Measurements from ENCODE around the gene C12orf60. TPM values are rescaled to one million over a fixed set of nuclear protein-coding genes. Genes with fewer than 3 reads are reported as not detected.

C12orf60 gene
- total RNA-seq, 2 donors from 2014 or later: 2.5 to 3.3 TPM

DNA sequence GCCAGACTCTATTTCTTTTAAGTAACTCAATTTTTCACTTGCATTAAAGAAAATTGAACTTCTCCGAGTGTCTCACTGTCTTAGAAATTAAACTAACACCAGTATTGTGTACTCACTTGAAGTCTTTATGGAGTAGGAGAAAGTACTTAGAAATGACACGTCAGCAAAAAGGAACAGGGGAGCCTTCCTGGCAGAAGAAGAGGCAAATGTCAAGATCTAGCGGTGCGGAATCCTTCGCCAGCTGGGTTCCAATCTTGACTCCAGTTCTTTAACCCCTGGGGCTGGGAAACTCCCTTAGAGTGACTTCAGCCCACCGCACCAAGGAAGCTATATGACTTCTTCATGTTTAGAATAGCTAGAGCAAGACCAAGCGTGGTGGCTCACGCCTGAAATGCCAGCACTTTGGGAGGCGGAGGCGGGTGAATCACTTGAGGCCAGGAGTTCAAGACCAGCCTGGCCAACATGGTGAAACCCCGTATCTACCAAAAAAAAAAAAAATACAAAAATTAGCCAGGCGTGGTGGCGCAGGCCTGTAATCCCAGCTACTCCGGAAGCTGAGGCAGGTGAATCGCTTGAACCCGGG is 34.6 kb upstream of the C12orf60 start:
- Mint-ChIP-seq H3K27me3 (ENCODE audit: insufficient read depth) (no peaks in the 10 kb centered on the region), H3K27ac (peak overlapping the region; percentile 99), H3K4me3 (peak overlapping the region; percentile 93), H3K9me3 (peaks cover 13% of the 10 kb centered on the region), H3K4me1 (peaks cover 12% of the 10 kb centered on the region), H3K36me3 (ENCODE audit: low read depth) (peaks cover 28% of the 10 kb centered on the region)
- Histone ChIP-seq H3K27ac (ENCODE audit: low read depth, low read length) (no peak overlapping the region), H3K36me3 (ENCODE audit: control insufficient read depth, insufficient read depth, low read length) (no peaks in the 10 kb centered on the region), H3K9ac (ENCODE audit: extremely low read depth, low read length, poor library complexity, severe bottlenecking) (peak overlapping the region; percentile 78), H3K4me3 (ENCODE audit: low read length) (peak overlapping the region; percentile 97), H3K9me3 (ENCODE audit: control insufficient read depth, low read length) (peaks cover 9% of the 10 kb centered on the region), H3K27me3 (ENCODE audit: control insufficient read depth, insufficient read depth, low read length, poor library complexity, severe bottlenecking) (no peaks in the 10 kb centered on the region), H3K4me1 (ENCODE audit: control insufficient read depth, insufficient read depth, low read length) (no peaks in the 10 kb centered on the region)
- WGBS, 2 experiments (ENCODE audit: insufficient coverage in 1 of 2, insufficient read length in 1 of 2): 43 to 87% methylated on average over 9 to 16 of the region's 16 CpGs
- peak; percentile 79 for DNase-seq
- TF ChIP-seq, protein P1, sequence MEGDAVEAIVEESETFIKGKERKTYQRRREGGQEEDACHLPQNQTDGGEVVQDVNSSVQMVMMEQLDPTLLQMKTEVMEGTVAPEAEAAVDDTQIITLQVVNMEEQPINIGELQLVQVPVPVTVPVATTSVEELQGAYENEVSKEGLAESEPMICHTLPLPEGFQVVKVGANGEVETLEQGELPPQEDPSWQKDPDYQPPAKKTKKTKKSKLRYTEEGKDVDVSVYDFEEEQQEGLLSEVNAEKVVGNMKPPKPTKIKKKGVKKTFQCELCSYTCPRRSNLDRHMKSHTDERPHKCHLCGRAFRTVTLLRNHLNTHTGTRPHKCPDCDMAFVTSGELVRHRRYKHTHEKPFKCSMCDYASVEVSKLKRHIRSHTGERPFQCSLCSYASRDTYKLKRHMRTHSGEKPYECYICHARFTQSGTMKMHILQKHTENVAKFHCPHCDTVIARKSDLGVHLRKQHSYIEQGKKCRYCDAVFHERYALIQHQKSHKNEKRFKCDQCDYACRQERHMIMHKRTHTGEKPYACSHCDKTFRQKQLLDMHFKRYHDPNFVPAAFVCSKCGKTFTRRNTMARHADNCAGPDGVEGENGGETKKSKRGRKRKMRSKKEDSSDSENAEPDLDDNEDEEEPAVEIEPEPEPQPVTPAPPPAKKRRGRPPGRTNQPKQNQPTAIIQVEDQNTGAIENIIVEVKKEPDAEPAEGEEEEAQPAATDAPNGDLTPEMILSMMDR (conservative IDR thresholded peaks at IDR 0.05): no peak

GRCh38 chr12:14769466-14769968 is 34.0 kb upstream of the C12orf60 start:
- Histone ChIP-seq H3K4me3 (ENCODE audit: low read length) (peak overlapping the region; percentile 97), H3K9ac (ENCODE audit: extremely low read depth, low read length, poor library complexity, severe bottlenecking) (peak overlapping the region; percentile 78), H3K9me3 (ENCODE audit: control insufficient read depth, low read length) (peaks cover 9% of the 10 kb centered on the region), H3K27ac (ENCODE audit: low read depth, low read length) (no peak overlapping the region), H3K36me3 (ENCODE audit: control insufficient read depth, insufficient read depth, low read length) (no peaks in the 10 kb centered on the region), H3K4me1 (ENCODE audit: control insufficient read depth, insufficient read depth, low read length) (no peaks in the 10 kb centered on the region), H3K27me3 (ENCODE audit: control insufficient read depth, insufficient read depth, low read length, poor library complexity, severe bottlenecking) (no peaks in the 10 kb centered on the region)
- peak; percentile 93 for DNase-seq
- Mint-ChIP-seq H3K9me3 (peaks cover 13% of the 10 kb centered on the region), H3K27me3 (ENCODE audit: insufficient read depth) (no peaks in the 10 kb centered on the region), H3K4me3 (peak overlapping the region; percentile 93), H3K36me3 (ENCODE audit: low read depth) (peaks cover 28% of the 10 kb centered on the region), H3K4me1 (peaks cover 12% of the 10 kb centered on the region), H3K27ac (peak overlapping the region; percentile 99)
- WGBS, 2 experiments (ENCODE audit: insufficient coverage in 1 of 2, insufficient read length in 1 of 2): 3 to 14% methylated on average over 9 to 26 of the region's 26 CpGs
- TF ChIP-seq, protein P1 (conservative IDR thresholded peaks at IDR 0.05): no peak

GRCh38 chr12:14769969-14770495 is 33.4 kb upstream of the C12orf60 start:
- H3K27me3 Mint-ChIP-seq (ENCODE audit: insufficient read depth): no peaks in the 10 kb centered on the region
- Histone ChIP-seq H3K4me3 (ENCODE audit: low read length) (peak overlapping the region; percentile 97), H3K27ac (ENCODE audit: low read depth, low read length) (peak overlapping the region; percentile 74), H3K4me1 (ENCODE audit: control insufficient read depth, insufficient read depth, low read length) (no peaks in the 10 kb centered on the region), H3K9ac (ENCODE audit: extremely low read depth, low read length, poor library complexity, severe bottlenecking) (peak overlapping the region; percentile 78), H3K27me3 (ENCODE audit: control insufficient read depth, insufficient read depth, low read length, poor library complexity, severe bottlenecking) (no peaks in the 10 kb centered on the region), H3K36me3 (ENCODE audit: control insufficient read depth, insufficient read depth, low read length) (no peaks in the 10 kb centered on the region), H3K9me3 (ENCODE audit: control insufficient read depth, low read length) (peaks cover 9% of the 10 kb centered on the region)
- H3K36me3 Mint-ChIP-seq (ENCODE audit: low read depth): peaks cover 25% of the 10 kb centered on the region
- H3K27ac Mint-ChIP-seq: peak overlapping the region; percentile 99
- H3K4me1 Mint-ChIP-seq: peaks cover 15% of the 10 kb centered on the region
- TF ChIP-seq, protein P1 (conservative IDR thresholded peaks at IDR 0.05): peak; percentile 93
- H3K9me3 Mint-ChIP-seq: peaks cover 12% of the 10 kb centered on the region
- peak overlapping the region; percentile 93 for H3K4me3 Mint-ChIP-seq
- DNase-seq: peak; percentile 97
- WGBS, 2 experiments (ENCODE audit: insufficient coverage in 1 of 2, insufficient read length in 1 of 2): 0 to 11% methylated on average over 23 to 38 of the region's 38 CpGs
